Neuronal stem cell (in vitro differentiated cells): Measurements from ENCODE around the gene PLCB3.

Source experiments
- DNase-seq: peaks from one replicate; pipeline ENCODE4 v3.0.0-alpha.2; 2013; ENCODE audit warnings: low spot score
- H2AFZ ChIP-seq: one replicate; pipeline ENCODE4 v1.6.1; 2013; ENCODE audit warnings: mild to moderate bottlenecking, low read length, inconsistent platforms
- H2AK5ac ChIP-seq: 2 replicates; pipeline ENCODE4 v1.6.1; 2013; ENCODE audit warnings: low read depth, mild to moderate bottlenecking, inconsistent platforms, low read length, moderate library complexity, mixed read lengths
- H2BK120ac ChIP-seq: 2 replicates; pipeline ENCODE4 v1.6.1; 2013; ENCODE audit warnings: low read depth, mild to moderate bottlenecking, inconsistent platforms, low read length, moderate library complexity, mixed read lengths
- H2BK12ac ChIP-seq: one replicate; pipeline ENCODE4 v1.6.1; 2013; ENCODE audit warnings: low read length, inconsistent platforms
- H2BK15ac ChIP-seq: 2 replicates; pipeline ENCODE4 v1.6.1; 2013; ENCODE audit warnings: mild to moderate bottlenecking, low read length, inconsistent platforms, mixed read lengths
- H2BK5ac ChIP-seq: one replicate; pipeline ENCODE4 v1.6.1; 2013; ENCODE audit warnings: inconsistent platforms, mild to moderate bottlenecking, low read length, moderate library complexity
- H3K14ac ChIP-seq: one replicate; pipeline ENCODE4 v1.6.1; 2013; ENCODE audit warnings: low read length, inconsistent platforms
- H3K18ac ChIP-seq: 2 replicates; pipeline ENCODE4 v1.6.1; 2013; ENCODE audit warnings: low read length, inconsistent platforms
- H3K23ac ChIP-seq: 2 replicates; pipeline ENCODE4 v1.6.1; 2013; ENCODE audit warnings: low read depth, mild to moderate bottlenecking, mixed read lengths, low read length, inconsistent platforms; ENCODE audit not compliant: poor library complexity
- H3K27ac ChIP-seq: replicated peaks from 3 replicates; pipeline ENCODE4 v1.5.1; 2013; ENCODE audit warnings: low read length, inconsistent platforms
- H3K27me3 ChIP-seq, 3 experiments: 2 replicates each; pipeline ENCODE4 v1.6.1; 2013; ENCODE audit warnings: low read length in 3 of 3, mild to moderate bottlenecking in 2 of 3, inconsistent platforms in 1 of 3, low read depth in 1 of 3, mixed read lengths in 1 of 3, moderate library complexity in 1 of 3; ENCODE audit not compliant: control insufficient read depth in 3 of 3, insufficient read depth in 3 of 3
- H3K36me3 ChIP-seq, 2 donors: replicated peaks in 1 of 2; 2 replicates each; pipeline ENCODE4 v1.6.1; 2013; ENCODE audit warnings: low read length in 2 of 2; ENCODE audit not compliant: control insufficient read depth in 2 of 2, insufficient read depth in 2 of 2
- H3K4ac ChIP-seq: 2 replicates; pipeline ENCODE4 v1.6.1; 2013; ENCODE audit warnings: inconsistent platforms, mild to moderate bottlenecking, low read length, moderate library complexity
- H3K4me1 ChIP-seq, 2 donors: 1 replicate in 1 of 2; 2 replicates in 1 of 2; pipeline ENCODE4 v1.6.1; 2013; ENCODE audit warnings: low read length in 2 of 2, low read depth in 1 of 2; ENCODE audit not compliant: control insufficient read depth in 2 of 2, insufficient read depth in 1 of 2
- H3K4me2 ChIP-seq: one replicate; pipeline ENCODE4 v1.6.1; 2013; ENCODE audit warnings: mild to moderate bottlenecking, low read length, inconsistent platforms; ENCODE audit not compliant: insufficient read depth, poor library complexity, severe bottlenecking
- H3K4me3 ChIP-seq, 2 donors: 2 replicates each; pipeline ENCODE4 v1.5.1; 2013; ENCODE audit warnings: low read length in 2 of 2, mild to moderate bottlenecking in 2 of 2, inconsistent platforms in 1 of 2, moderate library complexity in 1 of 2
- H3K79me1 ChIP-seq: one replicate; pipeline ENCODE4 v1.6.1; 2013; ENCODE audit warnings: low read depth, mild to moderate bottlenecking, inconsistent platforms, low read length, moderate library complexity
- H3K9ac ChIP-seq: one replicate; pipeline ENCODE4 v1.6.1; 2013; ENCODE audit warnings: mild to moderate bottlenecking, low read depth, low read length, inconsistent platforms; ENCODE audit not compliant: poor library complexity
- H3K9me3 ChIP-seq, 2 donors: replicated peaks in 1 of 2; 2 replicates each; pipeline versions ENCODE3 to v1.6.1; 2013; ENCODE audit warnings: low read length in 2 of 2, mild to moderate bottlenecking in 2 of 2, inconsistent platforms in 1 of 2, low read depth in 1 of 2, mixed read lengths in 1 of 2, moderate library complexity in 1 of 2; ENCODE audit not compliant: control insufficient read depth in 2 of 2, insufficient read depth in 1 of 2
- H4K8ac ChIP-seq: one replicate; pipeline ENCODE4 v1.6.1; 2013; ENCODE audit warnings: low read depth, mild to moderate bottlenecking, inconsistent platforms, low read length, moderate library complexity
- H4K91ac ChIP-seq: one replicate; pipeline ENCODE4 v1.6.1; 2013; ENCODE audit warnings: low read length, low read depth, mild to moderate bottlenecking, inconsistent platforms; ENCODE audit not compliant: poor library complexity
- WGBS, 2 donors: extraction: QIAGEN DNeasy Blood & Tissue Kit; methylation state at CpG; one replicate each; pipeline ENCODE4 v1.1.7; 2013; ENCODE audit warnings: missing lambda C conversion rate in 2 of 2, mixed read lengths in 1 of 2; ENCODE audit not compliant: insufficient read length in 2 of 2, insufficient replicate concordance in 1 of 2; ENCODE audit errors: extremely low coverage in 2 of 2; 5-methylcytosine and 5-hydroxymethylcytosine counted together

PLCB3 gene

DNA sequence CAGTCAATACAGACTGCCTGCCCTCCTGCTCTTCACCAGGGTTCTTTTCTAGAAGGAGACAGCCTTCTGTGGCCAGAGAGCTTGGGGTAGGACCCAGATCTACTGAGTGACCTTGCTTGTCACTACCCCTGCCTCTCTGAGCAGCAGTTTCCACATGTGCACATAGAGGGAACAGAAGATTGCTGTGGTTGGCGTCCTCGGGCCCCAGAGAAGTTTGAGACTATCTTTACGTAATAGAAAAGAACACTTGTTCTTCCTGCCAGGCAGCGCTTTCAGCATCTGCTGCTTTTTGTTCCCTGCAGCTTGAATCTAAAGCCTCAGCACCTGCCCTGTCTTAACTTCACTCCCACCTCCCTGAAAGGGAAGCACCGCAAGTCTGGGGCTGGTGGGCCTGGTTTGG is 12.3 kb upstream of the PLCB3 start:
- no peak overlapping the region for H2AFZ ChIP-seq
- no peak overlapping the region for H3K4me2 ChIP-seq
- H3K14ac ChIP-seq = no peak overlapping the region
- H3K9me3 ChIP-seq = no peaks in the 10 kb centered on the region
- H3K9ac ChIP-seq = no peak overlapping the region
- H2BK15ac ChIP-seq = no peak overlapping the region
- no peak overlapping the region for H2BK5ac ChIP-seq
- H3K79me1 ChIP-seq = peaks cover 15% of the 10 kb centered on the region
- H3K4ac ChIP-seq = no peak overlapping the region
- H3K18ac ChIP-seq = no peak overlapping the region
- no peak overlapping the region for H4K8ac ChIP-seq
- no peak overlapping the region for H3K4me3 ChIP-seq
- H2AK5ac ChIP-seq = no peak overlapping the region
- no CpG with 5 or more reads among the region's 5 CpGs for WGBS, 2 donors
- no peak overlapping the region for H2BK12ac ChIP-seq
- peaks cover 0 to 11% (median 0%) of the 10 kb centered on the region in 3 experiments for H3K27me3 ChIP-seq
- DNase-seq = no peak
- no peak overlapping the region for H3K23ac ChIP-seq
- H3K36me3 ChIP-seq = peaks cover 12 to 13% of the 10 kb centered on the region in 2 donors
- no peak overlapping the region for H2BK120ac ChIP-seq
- H3K27ac ChIP-seq = no peak overlapping the region
- H4K91ac ChIP-seq = no peak overlapping the region
- peaks cover 10 to 14% of the 10 kb centered on the region in 2 donors for H3K4me1 ChIP-seq

- peaks cover 10 to 13% of the 10 kb centered on the region in 2 donors for H3K4me1 ChIP-seq
- H3K27ac ChIP-seq = no peak overlapping the region
- no CpG with 5 or more reads among the region's 11 CpGs for WGBS, 2 donors
Measured at GRCh38 chr11:64239662-64240434, 11.5 kb upstream of the PLCB3 start.

GRCh38 chr11:64240435-64241240 is 10.7 kb upstream of the PLCB3 start, which contains the start of gene FKBP2:
Gene FKBP2 (plus strand): TSS chr11:64241095. CDS start chr11:64242388, 1,293 bp downstream.
- Histone ChIP-seq H2BK120ac (peak within 1 kb of the TSS; percentile 21), H2AK5ac (peak within 1 kb of the TSS; percentile 99), H3K14ac (peak within 1 kb of the TSS; percentile 67), H4K8ac (peak within 1 kb of the TSS; percentile 92), H3K79me1 (peaks cover 20% of the 10 kb centered on the region), H3K9me3 (no peaks in the 10 kb centered on the region), H3K4me1 (peaks cover 16% of the 10 kb centered on the region in 2 donors), H2BK12ac (peak within 1 kb of the TSS; percentile 41), H3K4me3 (peak within 1 kb of the TSS; percentile 70 to 94), H3K27ac (peak within 1 kb of the TSS; percentile 96), H3K27me3 (peaks cover 0 to 2% (median 0%) of the 10 kb centered on the region in 3 experiments), H2AFZ (peak within 1 kb of the TSS; percentile 96), H3K36me3 (peaks cover 16 to 19% of the 10 kb centered on the region in 2 donors), H3K9ac (peak within 1 kb of the TSS; percentile 92), H3K23ac (peak within 1 kb of the TSS; percentile 100), H2BK15ac (peak within 1 kb of the TSS; percentile 58), H4K91ac (peak within 1 kb of the TSS; percentile 12), H3K18ac (peak within 1 kb of the TSS; percentile 100), H2BK5ac (peak within 1 kb of the TSS; percentile 93), H3K4me2 (peak within 1 kb of the TSS; percentile 93), H3K4ac (peak within 1 kb of the TSS; percentile 94)
- WGBS, 2 donors = no CpG with 5 or more reads among the region's 58 CpGs
- DNase-seq = peak; percentile 95

More at GRCh38 chr11:64239662-64240434, 11.5 kb upstream of the PLCB3 start:
- no peak overlapping the region for H4K8ac ChIP-seq
- peak overlapping the region; percentile 88 for H3K4me2 ChIP-seq
- peak overlapping the region; percentile 70 to 90 for H3K4me3 ChIP-seq
- no peak overlapping the region for H2BK12ac ChIP-seq
- peaks cover 0 to 9% (median 0%) of the 10 kb centered on the region in 3 experiments for H3K27me3 ChIP-seq
- H3K9me3 ChIP-seq = no peaks in the 10 kb centered on the region
- H3K36me3 ChIP-seq = peaks cover 15 to 17% of the 10 kb centered on the region in 2 donors
- peak overlapping the region; percentile 93 for H2BK5ac ChIP-seq
- H3K23ac ChIP-seq = no peak overlapping the region
- peak overlapping the region; percentile 42 for H2BK15ac ChIP-seq
- DNase-seq = no peak
- peak overlapping the region; percentile 99 for H2AK5ac ChIP-seq
- no peak overlapping the region for H3K4ac ChIP-seq
- H2AFZ ChIP-seq = no peak overlapping the region
- H3K79me1 ChIP-seq = peaks cover 15% of the 10 kb centered on the region
- no peak overlapping the region for H3K9ac ChIP-seq
- no peak overlapping the region for H4K91ac ChIP-seq
- H3K14ac ChIP-seq = no peak overlapping the region
- no peak overlapping the region for H2BK120ac ChIP-seq
- no peak overlapping the region for H3K18ac ChIP-seq

DNA sequence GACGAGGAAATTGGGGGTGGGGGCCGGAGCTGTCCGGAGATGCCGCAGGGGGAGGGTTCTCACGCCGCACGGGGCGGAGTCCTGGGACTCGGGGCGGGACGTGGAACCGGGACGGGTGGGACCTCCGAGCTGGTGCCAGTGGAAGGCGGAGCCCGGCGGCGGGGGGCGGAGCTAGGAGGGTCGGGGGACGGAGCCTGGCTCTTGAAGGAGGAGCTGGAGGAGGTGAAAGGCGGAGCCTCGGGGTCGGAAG is 10.2 kb upstream of the PLCB3 start:
- Histone ChIP-seq H3K4me1 (peaks cover 16 to 20% of the 10 kb centered on the region in 2 donors), H3K14ac (no peak overlapping the region), H2BK15ac (peak overlapping the region; percentile 58), H3K79me1 (peaks cover 21% of the 10 kb centered on the region), H3K36me3 (peaks cover 16 to 19% of the 10 kb centered on the region in 2 donors), H2AFZ (peak overlapping the region; percentile 96), H3K4ac (no peak overlapping the region), H4K8ac (peak overlapping the region; percentile 92), H3K4me3 (peak overlapping the region; percentile 70 to 90), H3K23ac (peak overlapping the region; percentile 100), H2AK5ac (no peak overlapping the region), H3K27ac (peak overlapping the region; percentile 96), H2BK12ac (no peak overlapping the region), H3K9ac (peak overlapping the region; percentile 92), H2BK5ac (peak overlapping the region; percentile 93), H3K18ac (peak overlapping the region; percentile 100), H3K4me2 (peak overlapping the region; percentile 91), H3K9me3 (no peaks in the 10 kb centered on the region), H2BK120ac (no peak overlapping the region), H3K27me3 (no peaks in the 10 kb centered on the region), H4K91ac (no peak overlapping the region)
- no CpG with 5 or more reads among the region's 24 CpGs for WGBS, 2 donors
- DNase-seq = peak; percentile 99
